Smooth muscle cell of the brain vasculature (primary cell): ENCODE measurements around the gene ZNF322.

Experiments used
- DNase-seq: peaks from one replicate; pipeline ENCODE4 v3.0.0-alpha.2; 2012; ENCODE audit warnings: low read depth, low spot score

ZNF322 gene

DNA sequence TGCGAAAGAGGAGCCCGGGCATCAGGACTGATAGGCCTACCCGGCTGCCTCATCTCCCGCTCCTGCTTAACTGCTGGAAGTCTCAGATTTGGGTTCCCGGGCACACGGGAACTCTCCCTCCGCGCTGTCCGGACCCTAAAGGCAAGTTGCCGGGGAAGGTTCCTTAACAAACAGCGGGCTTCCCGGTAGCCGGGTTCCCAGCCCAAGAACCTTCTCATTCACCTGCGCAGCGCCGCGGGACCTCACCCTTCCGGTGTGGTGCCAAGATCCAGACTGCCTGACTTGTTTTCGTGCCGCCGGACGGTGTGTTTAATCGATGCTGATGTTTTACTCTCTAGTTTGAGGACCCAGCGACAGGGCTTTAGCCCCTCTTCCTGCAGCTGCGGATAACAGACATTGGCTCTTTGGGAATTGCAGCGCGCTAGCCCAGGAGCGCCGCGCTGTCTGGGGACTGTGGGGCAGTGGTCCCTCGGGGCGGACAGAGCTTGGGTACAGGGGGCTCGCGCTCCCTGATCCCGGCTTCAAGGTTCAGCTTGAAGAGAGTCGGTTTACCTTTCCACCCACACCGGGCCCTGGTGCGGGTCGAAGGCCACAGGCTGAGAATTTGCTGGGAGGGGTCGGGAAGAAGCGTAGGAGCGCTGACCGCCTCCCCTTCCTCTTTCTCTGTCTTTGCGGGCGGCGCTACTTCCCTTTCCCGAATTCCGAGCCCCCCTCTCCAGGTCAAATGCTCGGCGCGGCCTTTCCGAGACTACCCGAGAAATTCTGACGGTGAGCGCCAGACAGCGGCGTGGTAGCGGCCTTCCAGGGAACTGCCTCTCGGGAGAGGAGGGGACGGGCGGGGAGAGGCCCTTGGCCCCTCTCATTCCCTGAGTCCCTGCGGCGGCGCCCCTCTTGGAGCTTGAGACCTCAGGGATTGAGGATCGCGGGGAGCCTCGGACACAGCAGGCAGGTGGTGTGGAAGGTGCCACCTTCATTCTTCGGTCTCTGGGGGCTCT lies 45.6 kb downstream of the ZNF322 start:
- no peak for DNase-seq

DNA sequence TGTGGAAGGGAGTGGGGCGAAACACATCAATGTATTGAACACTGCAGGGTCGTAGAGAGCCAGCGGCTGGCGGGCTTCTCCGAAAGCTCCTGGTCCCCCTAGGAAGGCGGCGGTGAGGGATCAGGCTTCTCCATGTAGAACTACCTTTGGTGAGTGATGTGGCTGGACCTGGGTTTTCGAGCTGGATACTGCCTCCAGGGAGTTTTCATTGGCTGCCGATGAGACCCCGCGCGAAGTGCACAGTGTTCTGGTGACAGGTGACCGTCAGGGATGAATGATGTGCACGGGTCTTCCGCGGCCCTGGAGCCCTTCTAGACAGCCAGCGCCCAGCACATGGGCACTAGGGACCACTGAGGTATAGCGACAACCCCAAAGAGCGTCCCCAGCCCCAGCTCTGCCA lies 46.3 kb downstream of the ZNF322 start:
- DNase-seq, result no peak

DNA sequence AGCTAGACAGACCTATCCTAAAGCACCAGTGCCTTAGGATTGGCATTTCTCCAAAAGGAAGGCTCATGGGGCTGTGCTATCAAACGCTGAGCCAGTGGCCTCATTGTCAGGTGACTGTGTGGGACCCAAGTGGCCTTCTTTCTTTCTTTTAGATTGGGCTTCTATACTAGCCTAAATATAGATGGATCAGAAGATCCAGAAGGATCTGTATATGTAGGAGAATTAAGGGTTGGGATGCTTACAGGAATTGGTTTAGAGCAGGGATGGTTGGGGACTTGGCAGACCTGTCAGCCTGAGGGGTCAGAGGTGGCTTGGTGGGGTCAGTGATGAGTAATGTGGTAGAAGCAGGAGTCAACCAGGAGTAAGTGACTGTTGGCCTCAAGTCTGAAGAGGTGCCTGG lies 47.9 kb downstream of the ZNF322 start:
- DNase-seq, result no peak

- DNase-seq, result no peak
Measured at GRCh38 chr6:26609463-26609862, 50.1 kb downstream of the ZNF322 start.

DNA sequence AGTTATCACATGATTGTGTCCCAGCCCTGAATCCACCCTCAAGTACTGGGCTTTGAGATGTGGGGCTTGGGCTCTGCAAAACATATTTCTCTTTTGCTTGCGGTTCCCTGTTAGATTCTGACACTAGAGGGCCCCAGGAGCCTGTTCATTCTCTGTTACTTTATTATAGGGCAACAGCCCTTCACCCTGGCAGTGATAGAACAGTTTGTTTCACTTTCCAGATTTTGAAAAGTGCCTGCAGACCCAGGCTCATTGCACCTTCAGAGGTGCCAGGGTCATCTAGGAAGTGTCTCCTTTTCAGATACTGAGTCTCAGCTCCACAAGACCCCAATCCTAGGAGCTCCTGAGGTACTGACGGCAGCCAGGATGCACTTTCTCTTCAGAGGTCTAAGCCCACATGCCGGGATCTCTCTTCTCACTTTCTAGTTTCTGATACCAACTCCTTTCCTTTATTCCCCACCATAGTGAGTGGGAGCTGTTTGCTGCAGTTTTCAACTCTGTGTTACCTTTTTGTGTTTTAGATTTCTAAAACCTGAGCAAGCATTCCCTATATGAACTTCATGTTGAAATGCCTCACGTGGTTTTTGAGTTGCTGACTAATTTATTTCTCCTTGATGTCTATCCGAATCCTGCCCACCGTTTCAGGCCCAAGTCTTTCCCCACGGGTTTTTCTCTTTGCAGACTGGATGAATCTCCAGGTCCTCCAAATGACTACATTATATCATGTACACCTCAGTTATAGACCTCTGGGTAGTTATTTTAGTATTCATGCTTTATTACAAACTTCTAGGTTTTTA lies 51.9 kb downstream of the ZNF322 start:
- DNase-seq, result no peak

DNA sequence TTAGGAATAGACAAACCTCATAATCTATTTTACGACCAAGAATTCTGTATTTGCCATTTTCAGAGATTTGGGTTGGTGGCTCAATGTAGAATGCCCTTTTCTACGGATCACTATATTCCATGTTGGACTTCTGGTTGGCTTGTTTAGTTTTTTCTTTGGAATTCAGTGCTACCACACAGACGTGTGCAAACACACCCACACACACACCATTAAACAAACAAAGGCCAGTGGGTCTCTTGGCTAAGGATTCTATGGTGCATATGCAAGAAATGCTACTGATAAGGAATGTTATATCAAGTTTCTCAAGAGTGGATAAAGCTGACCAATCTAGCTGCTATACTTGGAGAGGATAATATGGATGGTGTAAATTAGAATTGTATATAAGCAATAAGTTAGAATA lies 54.7 kb downstream of the ZNF322 start:
- DNase-seq, result no peak

DNA sequence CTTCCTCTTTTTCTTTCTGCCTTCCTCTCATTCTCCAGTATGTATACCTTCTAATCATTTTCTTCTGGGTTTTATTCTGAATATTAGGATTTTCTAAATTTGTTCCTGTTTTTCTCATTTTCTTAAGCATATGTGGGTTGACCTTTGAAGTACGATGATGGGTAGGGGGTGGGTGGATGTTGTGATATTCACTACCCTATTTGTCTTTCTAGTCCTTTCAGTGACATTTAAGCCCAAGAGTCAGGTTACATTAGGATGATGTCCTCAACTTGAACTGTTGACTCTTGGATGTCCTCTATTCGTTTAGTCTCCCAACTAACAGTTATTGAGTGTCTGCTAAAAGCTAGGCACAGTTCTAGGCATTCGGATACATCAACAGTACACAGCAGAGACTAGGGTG lies 55.5 kb downstream of the ZNF322 start:
- DNase-seq, result no peak

DNA sequence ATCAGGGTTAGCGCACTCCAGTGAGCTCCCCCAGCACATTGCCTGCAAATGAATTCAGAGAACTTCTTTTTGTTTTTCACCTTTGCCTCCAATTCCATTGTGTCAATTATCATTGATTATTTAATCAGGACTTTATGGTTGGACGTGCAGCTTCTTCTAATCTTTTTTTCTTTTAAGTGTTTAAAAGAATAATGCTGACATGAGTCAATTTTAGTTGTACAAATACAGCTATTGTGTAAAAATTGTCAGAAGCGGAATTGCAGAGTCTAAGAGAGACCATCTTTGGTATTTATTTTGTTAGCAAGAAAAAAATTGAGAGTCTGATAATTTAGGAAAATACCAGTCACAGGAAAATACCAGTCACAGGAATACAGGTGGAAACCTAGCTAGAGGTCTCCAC lies 57.3 kb downstream of the ZNF322 start:
- DNase-seq, result no peak

DNA sequence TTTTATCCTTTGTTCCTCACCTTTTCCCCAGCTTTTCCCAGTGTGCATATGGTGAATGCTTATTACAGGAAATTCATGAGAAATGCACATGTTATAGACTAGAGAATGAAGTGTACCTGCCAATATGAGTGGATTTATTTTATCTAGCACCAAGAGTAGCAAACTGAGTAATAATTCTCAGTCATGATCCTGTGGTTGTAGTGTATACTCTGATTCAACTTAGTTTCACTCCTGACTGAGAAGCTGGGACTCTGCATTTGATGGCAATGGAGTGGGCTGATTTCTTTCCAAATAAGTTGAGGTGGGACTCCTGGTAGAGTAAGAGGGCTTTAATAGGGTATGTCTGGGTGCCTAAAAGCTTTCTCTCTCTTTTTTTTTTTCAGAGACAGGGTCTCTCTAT lies 58.8 kb downstream of the ZNF322 start:
- no peak for DNase-seq

DNA sequence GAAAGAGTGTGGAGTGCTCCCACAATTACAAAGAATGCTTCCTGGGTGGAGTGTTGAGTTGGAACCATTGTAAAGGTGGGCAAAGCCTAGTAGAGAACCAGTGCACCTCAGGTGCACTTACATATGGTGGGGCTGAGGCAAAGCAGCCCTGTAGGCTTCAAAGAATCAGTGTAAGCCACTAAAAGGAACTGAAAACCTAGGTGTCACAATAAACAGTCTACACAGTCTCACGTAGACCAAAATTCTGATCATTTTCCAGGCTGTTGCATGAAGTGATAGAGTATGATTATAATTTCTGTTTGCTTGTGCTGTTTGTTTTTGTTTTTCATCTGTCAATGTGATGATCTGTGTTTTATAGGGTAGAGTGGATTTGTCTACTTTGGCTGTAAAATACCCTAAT lies 60.0 kb downstream of the ZNF322 start:
- DNase-seq, result no peak

DNA sequence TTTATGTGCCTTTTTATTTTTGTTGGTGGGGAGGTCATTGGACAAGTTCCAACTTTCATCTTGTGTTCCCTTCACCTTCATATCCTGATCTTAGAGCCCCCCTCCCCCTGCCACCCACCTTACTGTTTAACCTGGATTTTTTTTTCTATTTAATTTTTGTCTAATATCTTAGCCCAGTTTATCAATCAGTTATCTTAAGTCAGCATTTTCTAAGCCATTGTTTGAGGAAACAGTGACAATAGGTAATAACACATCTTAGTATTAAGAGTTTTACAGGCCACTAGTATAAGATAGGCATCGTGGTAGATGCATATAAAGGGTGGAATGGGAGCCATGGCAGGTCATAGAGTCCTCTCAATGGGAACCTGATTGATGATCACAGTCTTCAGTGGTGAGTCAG lies 60.4 kb downstream of the ZNF322 start:
- DNase-seq, result no peak

GRCh38 chr6:26598267-26598666 lies 61.3 kb downstream of the ZNF322 start:
- no peak for DNase-seq

DNA sequence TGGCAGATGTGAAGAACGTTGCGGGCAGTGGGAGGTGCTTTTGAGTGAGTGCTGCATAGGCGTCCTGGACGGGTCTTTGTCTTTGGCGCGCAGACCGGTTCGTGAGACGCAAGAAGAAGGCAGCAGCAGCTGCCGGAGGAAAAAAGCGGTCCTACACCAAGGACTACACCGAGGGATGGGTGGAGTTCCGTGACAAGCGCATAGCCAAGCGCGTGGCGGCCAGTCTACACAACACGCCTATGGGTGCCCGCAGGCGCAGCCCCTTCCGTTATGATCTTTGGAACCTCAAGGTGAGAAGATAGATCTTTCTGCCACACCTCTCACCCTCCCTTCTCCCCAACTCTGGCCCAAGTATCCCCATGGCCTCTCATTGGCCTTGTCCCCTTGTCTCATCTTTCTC lies 61.7 kb downstream of the ZNF322 start:
- no peak for DNase-seq

GRCh38 chr6:26597389-26597766 lies 62.2 kb downstream of the ZNF322 start:
- no peak for DNase-seq

- peak; percentile 95 for DNase-seq
Measured at GRCh38 chr6:26596579-26597388, 62.8 kb downstream of the ZNF322 start, which contains the start of gene ABT1. ABT1 (plus strand) TSS chr6:26596953; CDS start chr6:26596983, 30 bp downstream.

GRCh38 chr6:26595669-26596269 lies 63.8 kb downstream of the ZNF322 start:
- peak; percentile 70 for DNase-seq

GRCh38 chr6:26594730-26595632 lies 64.6 kb downstream of the ZNF322 start:
- DNase-seq, result no peak

GRCh38 chr6:26594131-26594498 lies 65.4 kb downstream of the ZNF322 start:
- no peak for DNase-seq

DNA sequence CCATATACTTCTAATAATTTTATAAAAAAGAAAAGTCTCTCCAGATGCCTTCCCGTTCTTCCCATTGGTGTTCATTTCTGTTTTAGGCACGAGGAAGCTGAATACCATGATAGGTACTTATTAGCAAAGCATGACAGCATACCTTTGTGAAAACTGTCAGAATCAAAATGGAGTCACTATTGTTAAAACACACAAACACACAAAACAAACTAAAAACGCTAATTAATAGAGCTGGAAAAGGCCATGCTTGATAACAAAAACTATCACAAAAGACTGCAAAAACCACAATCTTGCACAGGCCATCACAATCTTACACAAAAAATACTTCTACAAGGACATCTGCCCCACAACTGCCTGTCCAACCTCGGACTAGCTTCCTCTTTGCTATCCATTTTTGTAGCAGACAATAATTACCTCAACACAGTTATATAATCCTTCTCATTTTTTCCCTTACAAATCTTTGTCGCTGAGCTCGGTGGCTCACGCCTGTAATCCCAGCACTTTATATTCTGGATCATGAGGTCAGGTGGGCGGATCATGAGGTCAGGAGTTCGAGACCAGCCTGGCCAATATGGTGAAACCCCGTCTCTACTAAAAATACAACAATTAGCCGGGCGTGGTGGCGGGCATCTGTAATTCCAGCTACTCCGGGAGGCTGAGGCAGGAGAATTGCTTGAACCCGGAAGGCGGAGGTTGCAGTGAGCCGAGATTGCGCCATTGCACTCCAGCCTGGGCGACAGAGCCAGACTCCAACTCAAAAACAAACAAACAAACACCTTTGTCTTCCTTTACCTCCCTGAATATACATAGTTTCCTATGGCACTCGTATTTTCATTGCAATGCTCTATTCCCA lies 66.0 kb downstream of the ZNF322 start:
- DNase-seq, result no peak
